ENCODE measurements around the gene GPT2. TPM values are rescaled to one million over a fixed set of nuclear protein-coding genes. Genes with fewer than 3 reads are reported as not detected.

Gene GPT2
- total RNA-seq, 2 donors from 2014 or later: 5.1 to 6.8 TPM

GRCh38 chr16:46908540-46909372 is 24.6 kb downstream of the GPT2 start:
- no peak for ATAC-seq (ENCODE audit: insufficient number of reproducible peaks, low FRiP score, low read depth)
- no peak for DNase-seq (ENCODE audit: low spot score)
- Histone ChIP-seq H3K4me3 (no peak overlapping the region), H3K27me3 (replicated peaks; ENCODE audit: insufficient read depth) (no peaks in the 10 kb centered on the region), H3K36me3 (peaks cover 4% of the 10 kb centered on the region), H3K9me3 (no peaks in the 10 kb centered on the region), H3K4me1 (ENCODE audit: control insufficient read depth in 1 of 2, low read depth in 2 of 2) (no peaks in the 10 kb centered on the region), H3K27ac (no peak overlapping the region)
- peak; percentile 93 for TF ChIP-seq CTCF (IDR thresholded peaks at IDR 0.05)

- H3K27me3 ChIP-seq (replicated peaks; ENCODE audit: insufficient read depth): no peaks in the 10 kb centered on the region
- ATAC-seq (ENCODE audit: insufficient number of reproducible peaks, low FRiP score, low read depth) (no peak), DNase-seq (ENCODE audit: low spot score) (no peak)
- H3K36me3 ChIP-seq: peaks cover 4% of the 10 kb centered on the region
- H3K27ac ChIP-seq: no peak overlapping the region
- H3K4me3 ChIP-seq: no peak overlapping the region
- no peak for TF ChIP-seq CTCF (IDR thresholded peaks at IDR 0.05)
- no peaks in the 10 kb centered on the region for H3K4me1 ChIP-seq (ENCODE audit: control insufficient read depth in 1 of 2, low read depth in 2 of 2)
- no peaks in the 10 kb centered on the region for H3K9me3 ChIP-seq
These were observed 26.9 kb downstream of the GPT2 start for GRCh38 chr16:46911038-46911437.

GRCh38 chr16:46911650-46912049 is 27.5 kb downstream of the GPT2 start:
- ATAC-seq (ENCODE audit: insufficient number of reproducible peaks, low FRiP score, low read depth): no peak
- Histone ChIP-seq H3K4me1 (ENCODE audit: control insufficient read depth in 1 of 2, low read depth in 2 of 2) (no peaks in the 10 kb centered on the region), H3K27ac (no peak overlapping the region), H3K9me3 (no peaks in the 10 kb centered on the region), H3K36me3 (peaks cover 4% of the 10 kb centered on the region), H3K4me3 (no peak overlapping the region), H3K27me3 (replicated peaks; ENCODE audit: insufficient read depth) (no peaks in the 10 kb centered on the region)
- no peak for DNase-seq (ENCODE audit: low spot score)
- no peak for TF ChIP-seq CTCF (IDR thresholded peaks at IDR 0.05)

GRCh38 chr16:46914556-46915201 is 30.5 kb downstream of the GPT2 start:
- TF ChIP-seq CTCF (IDR thresholded peaks at IDR 0.05): no peak
- no peak for ATAC-seq (ENCODE audit: insufficient number of reproducible peaks, low FRiP score, low read depth)
- Histone ChIP-seq H3K36me3 (peaks cover 4% of the 10 kb centered on the region), H3K27ac (no peak overlapping the region), H3K4me3 (no peak overlapping the region), H3K4me1 (ENCODE audit: control insufficient read depth in 1 of 2, low read depth in 2 of 2) (no peaks in the 10 kb centered on the region), H3K9me3 (no peaks in the 10 kb centered on the region), H3K27me3 (replicated peaks; ENCODE audit: insufficient read depth) (no peaks in the 10 kb centered on the region)
- no peak for DNase-seq (ENCODE audit: low spot score)

GRCh38 chr16:46915483-46916025 is 31.4 kb downstream of the GPT2 start:
- no peak for ATAC-seq (ENCODE audit: insufficient number of reproducible peaks, low FRiP score, low read depth)
- Histone ChIP-seq H3K9me3 (no peaks in the 10 kb centered on the region), H3K36me3 (no peaks in the 10 kb centered on the region), H3K27ac (no peak overlapping the region), H3K27me3 (replicated peaks; ENCODE audit: insufficient read depth) (no peaks in the 10 kb centered on the region), H3K4me1 (ENCODE audit: control insufficient read depth in 1 of 2, low read depth in 2 of 2) (no peaks in the 10 kb centered on the region), H3K4me3 (no peak overlapping the region)
- TF ChIP-seq CTCF (IDR thresholded peaks at IDR 0.05): no peak
- DNase-seq (ENCODE audit: low spot score): no peak
